Adrenal gland (tissue), 5 donors: Measurements from ENCODE around the gene TIMP3.

Experiments used
- CTCF ChIP-seq, 6 experiments: fragments of 450-650 bp in 4 of 6; fragments of 200-600 bp in 2 of 6; sonication (generic) in 1 of 6; IDR thresholded peaks; 1 replicate in 5 of 6; 2 replicates in 1 of 6; pipeline versions ENCODE4 v1.5.1 to v1.8.0; 2016 to 2021; ENCODE audit warnings: antibody characterized with exemption in 6 of 6, mild to moderate bottlenecking in 2 of 6, moderate library complexity in 1 of 6
- POLR2A ChIP-seq, 2 donors: fragments of 450-650 bp; IDR thresholded peaks; one replicate each; pipeline ENCODE4 v1.6.1; 2017; ENCODE audit warnings: antibody characterized with exemption in 2 of 2, mild to moderate bottlenecking in 2 of 2, moderate library complexity in 1 of 2
- donor health status: DM: no; HTN: no; CAD: no.

- TF ChIP-seq POLR2A (IDR thresholded peaks at IDR 0.05) (no peak), CTCF (IDR thresholded peaks at IDR 0.05) (no peak)
These were observed 100.4 kb downstream of the TIMP3 start for GRCh38 chr22:32901925-32902324.
